Measurements from ENCODE around the gene GALNT1. TPM values are rescaled to one million over a fixed set of nuclear protein-coding genes. Genes with fewer than 3 reads are reported as not detected.

The GALNT1 gene
- total and polyA plus RNA-seq, 2 donors (not counting 1 experiment from before 2014, with no cell fraction given), result 7.5 to 51.3 TPM

DNA sequence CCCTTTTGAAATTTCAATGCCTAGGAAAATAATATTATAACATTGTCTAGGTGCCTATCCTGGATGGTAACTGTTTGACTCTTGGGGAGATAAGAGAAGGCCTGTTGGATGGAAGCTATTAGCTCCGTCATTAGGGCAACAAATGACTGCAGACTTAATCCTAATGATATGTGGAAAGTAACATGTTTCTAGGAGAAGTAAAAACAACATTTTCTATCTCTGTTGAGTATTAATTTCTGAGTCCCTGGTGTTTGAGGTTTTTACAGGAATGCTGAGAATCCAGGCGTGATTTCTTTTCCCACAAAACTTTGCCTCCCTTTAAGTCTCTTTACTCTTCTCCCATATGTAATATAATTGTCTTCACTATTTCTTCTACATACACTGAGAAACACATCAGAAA is 159.1 kb downstream of the GALNT1 start:
- Histone ChIP-seq H3K9ac (ENCODE audit: low read length) (no peak overlapping the region), H3K9me3 (ENCODE audit: control extremely low read depth in 1 of 3, control insufficient read depth in 2 of 3, insufficient read depth in 1 of 3, low read length in 2 of 3) (peaks cover 1 to 6% (median 3%) of the 10 kb centered on the region in 3 donors), H3K4me3 (ENCODE audit: control extremely low read depth in 1 of 5, extremely low read depth in 1 of 5, insufficient read depth in 1 of 5, low read depth in 2 of 5, low read length in 4 of 5) (no peak overlapping the region), H3K27me3 (replicated peaks in 1 of 4; ENCODE audit: control extremely low read depth in 1 of 4, control insufficient read depth in 3 of 4, insufficient read depth in 4 of 4, low read length in 3 of 4) (no peaks in the 10 kb centered on the region), H3K36me3 (replicated peaks in 1 of 2; ENCODE audit: control extremely low read depth in 1 of 2, control insufficient read depth in 1 of 2, extremely low read depth in 1 of 2, insufficient read depth in 2 of 2, low read length in 1 of 2) (no peaks in the 10 kb centered on the region), H3K79me2 (ENCODE audit: control insufficient read depth, insufficient read depth, low read length) (no peaks in the 10 kb centered on the region), H3K4me1 (ENCODE audit: control insufficient read depth in 2 of 2, insufficient read depth in 2 of 2, low read length in 2 of 2) (no peaks in the 10 kb centered on the region), H3K27ac (ENCODE audit: low read length in 2 of 2) (no peak overlapping the region), H2AFZ (ENCODE audit: insufficient read depth, low read depth, low read length, poor library complexity, severe bottlenecking) (no peak overlapping the region), H4K20me1 (ENCODE audit: control insufficient read depth, insufficient read depth, low read length, poor library complexity, severe bottlenecking) (no peaks in the 10 kb centered on the region), H3K4me2 (replicated peaks; ENCODE audit: low read depth, low read length, poor library complexity, severe bottlenecking) (no peak overlapping the region)
- peaks cover 15% of the 10 kb centered on the region for H3K27me3 Mint-ChIP-seq
- ATAC-seq (ENCODE audit: low read depth), result no peak
- intact Hi-C loops (cut with micrococcal nuclease), result no loop called here
- CTCF ChIA-PET, result no interaction called here
- DNase-seq, result no peak
- POLR2A ChIA-PET, result no interaction called here
- H3K4me1 Mint-ChIP-seq, result no peaks in the 10 kb centered on the region
- H3K27ac Mint-ChIP-seq, result no peak overlapping the region
- TF ChIP-seq EZH2 (IDR thresholded peaks at IDR 0.05; ENCODE audit: borderline replicate concordance, insufficient read depth, low read depth, low read length, poor library complexity, severe bottlenecking) (no peak), CTCF (IDR thresholded peaks at IDR 0.05) (no peak)
- WGBS (ENCODE audit: insufficient coverage), result no CpG with 5 or more reads among the region's 2 CpGs
- H3K9me3 Mint-ChIP-seq (ENCODE audit: insufficient read depth), result peaks cover 6% of the 10 kb centered on the region
- H3K4me3 Mint-ChIP-seq, result no peak overlapping the region

DNA sequence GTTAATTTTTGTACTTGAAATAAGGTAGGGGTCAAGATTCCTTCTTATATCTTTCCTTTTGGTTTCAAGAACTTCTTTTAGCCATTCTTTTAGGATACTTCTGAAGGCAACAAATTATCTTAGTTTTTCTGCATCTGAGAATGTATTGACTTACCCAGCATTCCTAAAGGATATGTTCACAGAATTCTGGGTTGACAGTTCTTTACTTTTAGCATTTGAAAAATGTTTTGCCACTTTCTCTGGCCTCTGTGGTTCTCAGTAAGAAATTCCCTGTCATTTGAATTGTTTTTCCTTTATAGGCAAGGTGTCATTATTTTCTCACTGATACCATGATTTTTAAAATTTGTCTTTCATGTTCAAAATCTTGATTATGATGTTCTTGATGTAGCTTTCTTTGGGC is 162.4 kb downstream of the GALNT1 start:
- Histone ChIP-seq H3K27me3 (replicated peaks in 1 of 4; ENCODE audit: control extremely low read depth in 1 of 4, control insufficient read depth in 3 of 4, insufficient read depth in 4 of 4, low read length in 3 of 4) (no peaks in the 10 kb centered on the region), H3K27ac (ENCODE audit: low read length in 2 of 2) (no peak overlapping the region), H3K9ac (ENCODE audit: low read length) (no peak overlapping the region), H3K79me2 (ENCODE audit: control insufficient read depth, insufficient read depth, low read length) (no peaks in the 10 kb centered on the region), H3K4me1 (ENCODE audit: control insufficient read depth in 2 of 2, insufficient read depth in 2 of 2, low read length in 2 of 2) (peaks cover 8 to 10% of the 10 kb centered on the region in 2 donors), H3K9me3 (ENCODE audit: control extremely low read depth in 1 of 3, control insufficient read depth in 2 of 3, insufficient read depth in 1 of 3, low read length in 2 of 3) (peaks cover 0 to 6% (median 3%) of the 10 kb centered on the region in 3 donors), H2AFZ (ENCODE audit: insufficient read depth, low read depth, low read length, poor library complexity, severe bottlenecking) (no peak overlapping the region), H3K36me3 (replicated peaks in 1 of 2; ENCODE audit: control extremely low read depth in 1 of 2, control insufficient read depth in 1 of 2, extremely low read depth in 1 of 2, insufficient read depth in 2 of 2, low read length in 1 of 2) (no peaks in the 10 kb centered on the region), H4K20me1 (ENCODE audit: control insufficient read depth, insufficient read depth, low read length, poor library complexity, severe bottlenecking) (no peaks in the 10 kb centered on the region), H3K4me2 (replicated peaks; ENCODE audit: low read depth, low read length, poor library complexity, severe bottlenecking) (no peak overlapping the region), H3K4me3 (ENCODE audit: control extremely low read depth in 1 of 5, extremely low read depth in 1 of 5, insufficient read depth in 1 of 5, low read depth in 2 of 5, low read length in 4 of 5) (no peak overlapping the region)
- DNase-seq, result no peak
- intact Hi-C loops (cut with micrococcal nuclease), result no loop called here
- ATAC-seq (ENCODE audit: low read depth), result no peak
- ChIA-PET POLR2A (no interaction called here), CTCF (interaction anchor here (1.1 kb wide), 1 partner anchor 12 kb away, joined by 3 read pairs; no protein-coding TSS in a partner anchor)
- Mint-ChIP-seq H3K27ac (no peak overlapping the region), H3K4me3 (no peak overlapping the region), H3K4me1 (no peaks in the 10 kb centered on the region), H3K9me3 (ENCODE audit: insufficient read depth) (no peaks in the 10 kb centered on the region), H3K27me3 (peaks cover 10% of the 10 kb centered on the region)
- TF ChIP-seq CTCF (IDR thresholded peaks at IDR 0.05) (no peak), EZH2 (IDR thresholded peaks at IDR 0.05; ENCODE audit: borderline replicate concordance, insufficient read depth, low read depth, low read length, poor library complexity, severe bottlenecking) (no peak)
